SH-SY5Y (cell line): Measurements from ENCODE around the gene PIP5K1C.

Source experiments
- GATA2 ChIP-seq: IDR thresholded peaks from 2 replicates; pipeline ENCODE4 v1.6.1; 2011; ENCODE audit warnings: mild to moderate bottlenecking, low read depth, low read length
- GATA3 ChIP-seq: IDR thresholded peaks from 2 replicates; pipeline ENCODE4 v1.6.1; 2011; ENCODE audit warnings: low read depth, mild to moderate bottlenecking, low read length, moderate library complexity

DNA sequence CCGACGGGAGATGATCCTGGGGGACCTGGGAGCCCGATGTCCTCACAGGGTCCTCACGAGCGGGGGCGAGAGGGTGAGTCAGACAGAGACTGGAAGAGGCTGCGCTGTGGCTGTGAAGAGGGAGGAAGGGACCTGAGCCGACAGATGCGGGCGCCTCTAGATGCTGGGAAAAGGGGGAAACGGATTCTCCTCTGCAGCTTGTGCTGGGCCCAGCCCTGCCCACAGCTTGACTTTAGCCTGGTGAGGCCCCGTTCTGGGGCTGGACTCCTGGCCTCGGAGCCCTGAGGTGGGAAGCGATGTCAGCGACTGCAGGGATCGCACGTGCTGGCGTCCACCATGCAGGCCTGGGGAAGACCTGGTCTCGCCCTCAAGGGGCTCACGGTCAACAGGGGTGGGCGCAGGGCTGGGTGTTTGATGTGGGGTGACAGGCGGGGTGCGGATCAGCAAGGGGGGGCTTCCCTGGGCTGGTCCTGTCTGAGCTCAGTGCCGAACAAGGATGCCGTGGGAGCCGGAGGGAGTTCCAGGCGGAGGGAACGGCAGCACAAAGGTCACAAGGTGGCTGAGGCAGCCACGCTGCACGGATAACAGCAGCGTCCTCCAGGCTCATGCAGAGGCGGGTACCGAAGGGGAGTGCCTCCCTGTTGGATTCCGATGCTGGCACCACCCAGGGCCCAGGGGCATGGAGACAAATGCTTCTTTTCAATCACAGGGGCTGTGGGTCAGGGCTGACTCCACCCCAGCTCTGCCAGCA is 31.8 kb downstream of the PIP5K1C start:
- TF ChIP-seq GATA3 (no peak), GATA2 (no peak)
